HepG2 (cell line): ENCODE results near the gene ACTR3. TPM values are rescaled to one million over a fixed set of nuclear protein-coding genes. Genes with fewer than 3 reads are reported as not detected.

Source experiments
- ATAC-seq: fragments of 200-7000 bp; cut with Tn5 transposase; 3 replicates; pipeline ENCODE4 v1.9.1; 2020; ENCODE audit warnings: mild to moderate bottlenecking, moderate library complexity
- BruUV-seq: library from RNA; stranded (reverse); fragments of 400-500 nt; replicated peaks from 2 replicates; lab custom pipeline; 2021; lab: Mats Ljungman, UMichigan
- CTCF ChIA-PET: fragments of 300-600 bp; formaldehyde crosslinking; extraction: SDS; loops from one replicate; lab custom pipeline; 2021; ENCODE audit warnings: low total read pairs, inconsistent platforms, low intra/inter-chr PET ratio; lab: Yijun Ruan, JAX
- POLR2A ChIA-PET: fragments of 350-600 bp; sonication (Branson Sonifier 250); formaldehyde crosslinking; loops from one replicate; lab custom pipeline; 2020; ENCODE audit warnings: antibody characterized with exemption, inconsistent platforms; lab: Yijun Ruan, JAX
- DNase-seq: peaks from one replicate; pipeline ENCODE4 v3.0.0-alpha.2; 2015; ENCODE audit warnings: low spot score
- FAIRE-seq: peaks from 3 replicates; lab custom pipeline; 2011; peaks lifted over from hg19 to GRCh38; lab: Jason Lieb, UNC
- H2AFZ ChIP-seq: one replicate; pipeline ENCODE4 v1.6.1; 2011; ENCODE audit warnings: low read length, inconsistent platforms
- H3K27ac ChIP-seq: fragments of 300-600 bp; 3 replicates; pipeline ENCODE4 v1.8.0; 2011; ENCODE audit warnings: mixed run types, mild to moderate bottlenecking, mixed read lengths, low read length, inconsistent platforms; ENCODE audit not compliant: insufficient read depth; ENCODE audit errors: extremely low read length
- H3K27me3 ChIP-seq, 2 experiments: fragments of 200-600 bp in 1 of 2; 2 replicates in 1 of 2; 3 replicates in 1 of 2; pipeline versions ENCODE4 v1.6.0 to v1.8.0; 2011; ENCODE audit warnings: low read length in 2 of 2, mild to moderate bottlenecking in 2 of 2, moderate library complexity in 2 of 2, inconsistent platforms in 1 of 2; ENCODE audit not compliant: insufficient read depth in 2 of 2, control insufficient read depth in 1 of 2
- H3K36me3 ChIP-seq, 2 experiments: fragments of 200-600 bp in 1 of 2; replicated peaks in 1 of 2; 2 replicates in 1 of 2; 3 replicates in 1 of 2; pipeline versions ENCODE4 v1.5.1 to v1.8.0; 2011; ENCODE audit warnings: low read length in 2 of 2, inconsistent platforms in 1 of 2; ENCODE audit not compliant: insufficient read depth in 2 of 2, control insufficient read depth in 1 of 2
- H3K4me1 ChIP-seq: 2 replicates; pipeline ENCODE4 v1.5.1; 2012; ENCODE audit warnings: low read length, inconsistent platforms; ENCODE audit not compliant: insufficient read depth
- H3K4me2 ChIP-seq: 2 replicates; pipeline ENCODE4 v1.6.0; 2011; ENCODE audit warnings: low read depth, low read length, inconsistent platforms
- H3K4me3 ChIP-seq, 3 experiments: fragments of 200-600 bp in 1 of 3; sonication (generic), shearing (Covaris generic) in 1 of 3; replicated peaks in 1 of 3; 2 replicates each; pipeline ENCODE4 v1.5.1; 2011 to 2016; ENCODE audit warnings: low read length in 3 of 3, inconsistent platforms in 2 of 3, low read depth in 2 of 3, mild to moderate bottlenecking in 2 of 3, control low read depth in 1 of 3, mixed read lengths in 1 of 3; ENCODE audit not compliant: insufficient read depth in 1 of 3
- H3K79me2 ChIP-seq: one replicate; pipeline ENCODE4 v1.6.1; 2011; ENCODE audit warnings: low read length, inconsistent platforms; ENCODE audit not compliant: insufficient read depth
- H3K9ac ChIP-seq: 2 replicates; pipeline ENCODE4 v1.6.0; 2011; ENCODE audit warnings: mild to moderate bottlenecking, low read depth, low read length, inconsistent platforms; ENCODE audit not compliant: insufficient read depth
- H3K9me3 ChIP-seq: 2 replicates; pipeline ENCODE4 v1.5.1; 2012; ENCODE audit warnings: mild to moderate bottlenecking, low read length
- H4K20me1 ChIP-seq: 2 replicates; pipeline ENCODE4 v1.6.0; 2011; ENCODE audit warnings: inconsistent platforms, mild to moderate bottlenecking, low read length, moderate library complexity; ENCODE audit not compliant: insufficient read depth
- MBD4 ChIP-seq: IDR thresholded peaks from 2 replicates; pipeline ENCODE4 v1.6.1; 2012; ENCODE audit warnings: low read length, inconsistent platforms, borderline replicate concordance
- POLR2AphosphoS2 ChIP-seq: IDR thresholded peaks from 2 replicates; pipeline ENCODE4 v1.6.1; 2011; ENCODE audit warnings: low read depth, low read length, improper control_type of control experiment
- STAG1 ChIP-seq: sonication (generic); formaldehyde crosslinking; IDR thresholded peaks from 2 replicates; pipeline ENCODE4 v1.4.0; 2020; ENCODE audit warnings: missing genetic modification reagents
- ZNF225 ChIP-seq: sonication (generic); formaldehyde crosslinking; IDR thresholded peaks from 2 replicates; pipeline ENCODE4 v1.4.0; 2020; ENCODE audit warnings: mild to moderate bottlenecking, missing genetic modification reagents
- ZNF816 ChIP-seq: sonication (generic); formaldehyde crosslinking; IDR thresholded peaks from 2 replicates; pipeline ENCODE4 v1.8.0; 2022; ENCODE audit warnings: missing genetic modification reagents, mild to moderate bottlenecking, borderline replicate concordance
- WGBS: methylation state at CpG from one replicate; pipeline ENCODE4 v1.1.6; 2017; ENCODE audit warnings: low lambda C conversion rate; 5-methylcytosine and 5-hydroxymethylcytosine counted together
- in situ Hi-C: cut with HindIII; loops from 2 replicates; pipeline ENCODE4 v1.10.0; 2017; ENCODE audit warnings: low pct_unique_long_range_greater_than_20kb; ENCODE audit not compliant: extremely low pct_ligation_motif_present
- intact Hi-C: fragments of 100-400 bp; cut with micrococcal nuclease; formaldehyde crosslinking; loops from one replicate; pipeline ENCODE4 v1.10.0; 2022; ENCODE audit not compliant: unreplicated experiment
- polyA plus RNA-seq, 8 experiments: library from polyadenylated mRNA; depleted of rRNA in 3 of 8; stranded (reverse) in 7 of 8; unstranded in 1 of 8; fragments of >200 nt; fragmentation: Illumina TruSeq in 4 of 8; extraction: Trizol in 4 of 8; gene quantifications; 2 replicates each; pipeline versions ENCODE4 v1.2.1 to v1.2.3, GENCODE V29; 2011 to 2016; ENCODE audit warnings: low read depth in 4 of 8, missing spikeins in 1 of 8, mixed read lengths in 1 of 8; ENCODE audit not compliant: insufficient read depth in 1 of 8
- total RNA-seq, 5 experiments: library from RNA; depleted of rRNA; stranded (reverse); fragments of >200 nt; fragmentation: Illumina TruSeq; extraction: Trizol; gene quantifications; 2 replicates each; pipeline ENCODE4 v1.2.3, GENCODE V29; 2016; ENCODE audit warnings: low read depth in 1 of 5

The ACTR3 gene
- total and polyA plus RNA-seq, 2 of the 13 experiments (the other 11 are each of a cell fraction or from before 2014, with no cell fraction given), result 123 to 225 TPM

DNA sequence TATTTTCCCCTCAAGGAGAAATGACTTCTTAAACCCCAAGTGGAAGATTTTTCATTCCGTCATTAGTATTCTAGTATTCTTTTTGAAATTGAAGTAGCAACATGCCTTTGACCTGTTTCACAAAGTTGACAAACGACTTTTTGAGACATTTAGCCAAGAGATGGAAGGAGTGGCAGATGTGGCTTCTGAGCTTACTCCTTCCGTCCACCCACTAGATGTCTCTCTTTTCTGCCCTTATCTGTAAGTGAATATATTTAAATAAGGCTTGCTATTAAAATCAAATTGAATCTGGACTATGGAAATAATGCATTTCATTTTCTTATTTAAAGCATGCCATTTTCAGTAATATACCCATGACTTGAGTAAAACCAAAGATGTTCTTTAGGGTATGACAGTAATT lies 74.1 kb downstream of the ACTR3 start:
- in situ Hi-C loops, result no loop called here
- intact Hi-C loops, result loop anchor here (2.0 kb wide), 1 partner anchor 579 kb away; no protein-coding TSS in a partner anchor
- POLR2A ChIA-PET, result no interaction called here
- 94% methylated on average over 3 of the region's 3 CpGs for WGBS
- Histone ChIP-seq H3K9ac (no peak overlapping the region), H2AFZ (no peak overlapping the region), H3K9me3 (no peaks in the 10 kb centered on the region), H3K4me3 (no peak overlapping the region), H3K36me3 (peaks cover 3 to 7% of the 10 kb centered on the region in 2 experiments; a peak in 2 of 5 replicates), H3K79me2 (no peaks in the 10 kb centered on the region), H3K4me2 (no peak overlapping the region), H3K27me3 (no peaks in the 10 kb centered on the region), H3K4me1 (peaks cover 44% of the 10 kb centered on the region), H3K27ac (no peak overlapping the region), H4K20me1 (no peaks in the 10 kb centered on the region)
- CTCF ChIA-PET, result interaction anchor here (4.4 kb wide), 1 partner anchor 15 kb away, joined by 70 read pairs; no protein-coding TSS in a partner anchor
- no peak for ATAC-seq
- no peak for DNase-seq
- BruUV-seq, result no TSS peak
- TF ChIP-seq STAG1 (CRISPR knock-in tag) (peak; percentile 40), ZNF225 (CRISPR knock-in tag) (no peak), MBD4 (0 out of 2 replicates have a peak, but pooled peaks have one; percentile 11)
- FAIRE-seq, result no peak

DNA sequence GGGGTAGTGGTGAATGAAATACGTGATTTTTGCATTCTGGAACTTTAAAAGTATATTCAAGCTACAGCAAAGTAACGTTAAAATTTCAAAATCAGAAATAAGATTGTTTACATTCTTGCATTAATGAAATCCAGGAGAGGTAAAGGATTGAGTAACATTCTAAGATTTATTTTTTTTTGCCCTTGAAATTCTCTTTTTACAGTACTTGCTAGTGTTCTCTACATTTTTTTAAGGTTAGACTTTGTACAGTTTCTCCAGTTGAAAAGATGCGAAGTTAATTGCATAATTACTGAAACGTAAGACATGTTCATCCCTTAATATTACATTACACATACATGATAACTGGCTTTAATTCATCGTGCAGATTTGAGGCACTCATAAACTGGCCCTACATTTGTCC lies 74.5 kb downstream of the ACTR3 start:
- no peak for DNase-seq
- TF ChIP-seq ZNF816 (no peak), POLR2AphosphoS2 (0 out of 2 replicates have a peak, but pooled peaks have one; percentile 27)
- TF ChIP-seq, all 625 proteins: peak for 1
- Histone ChIP-seq H4K20me1 (no peaks in the 10 kb centered on the region), H3K4me3 (no peak overlapping the region), H3K4me2 (no peak overlapping the region), H3K36me3 (peaks cover 2% of the 10 kb centered on the region in 2 experiments; a peak in 2 of 5 replicates), H3K79me2 (no peaks in the 10 kb centered on the region), H3K27me3 (no peaks in the 10 kb centered on the region), H3K9me3 (no peaks in the 10 kb centered on the region), H2AFZ (no peak overlapping the region), H3K9ac (no peak overlapping the region), H3K4me1 (peaks cover 45% of the 10 kb centered on the region), H3K27ac (no peak overlapping the region)
- POLR2A ChIA-PET, result interaction anchor here (6.0 kb wide), 1 partner anchor 14 kb away, joined by 103 read pairs; no protein-coding TSS in a partner anchor
- intact Hi-C loops (loop anchor here (2.0 kb wide), 1 partner anchor 578 kb away; no protein-coding TSS in a partner anchor), in situ Hi-C loops (no loop called here)
- WGBS, result 91% methylated on average over 5 of the region's 5 CpGs
- CTCF ChIA-PET, result interaction anchor here (4.4 kb wide), 1 partner anchor 15 kb away, joined by 70 read pairs; no protein-coding TSS in a partner anchor
- ATAC-seq (no peak), FAIRE-seq (no peak)
- BruUV-seq, result no TSS peak
